DND-41 (cell line): ENCODE results near the gene SLC30A1.
"Not testable (repeated sequence)": the region's sequence is repeated elsewhere in the genome, so short reads cannot be mapped to it uniquely, and the experiment has no call there.

Source experiments
- CTCF ChIP-seq: IDR thresholded peaks from 2 replicates; pipeline ENCODE4 v1.5.1; 2012; ENCODE audit warnings: borderline replicate concordance, low read length, moderate library complexity, mild to moderate bottlenecking; ENCODE audit not compliant: poor library complexity, severe bottlenecking; ENCODE audit errors: extremely low read depth
- EZH2 ChIP-seq: IDR thresholded peaks from 3 replicates; pipeline ENCODE4 v1.6.1; 2012; ENCODE audit warnings: borderline replicate concordance, low read depth, mild to moderate bottlenecking, moderate library complexity, low read length, inconsistent platforms; ENCODE audit not compliant: severe bottlenecking

GRCh38 chr1:211570378-211570777, 8.6 kb downstream of the SLC30A1 start:
- not testable (repeated sequence) for TF ChIP-seq CTCF, EZH2
